HL-60 (cell line): Measurements from ENCODE around the gene DHRS7C.

ENCODE experiments used
- DNase-seq, 2 experiments: peaks; one replicate each; pipeline ENCODE4 v3.0.0-alpha.2; 2010 to 2020; ENCODE audit warnings: low read depth in 1 of 2, low spot score in 1 of 2
- H3K27ac ChIP-seq: fragments of 250-450 bp; sonication (Bioruptor Pico); replicated peaks from 2 replicates; pipeline ENCODE4 v1.5.1; 2020; ENCODE audit warnings: mild to moderate bottlenecking, moderate library complexity
- H3K27me3 ChIP-seq: fragments of 250-450 bp; sonication (Bioruptor Pico); 2 replicates; pipeline ENCODE4 v1.5.1; 2021; ENCODE audit warnings: mild to moderate bottlenecking, moderate library complexity; ENCODE audit not compliant: insufficient read depth, poor library complexity, severe bottlenecking
- H3K4me3 ChIP-seq: replicated peaks from 2 replicates; pipeline ENCODE4 v1.5.1; 2011; ENCODE audit warnings: mild to moderate bottlenecking, control low read depth, low read length; ENCODE audit not compliant: insufficient read depth
- CTCF ChIP-seq: IDR thresholded peaks from one replicate; pipeline ENCODE4 v1.5.1; 2011; ENCODE audit warnings: low read length, control low read depth, inconsistent platforms; ENCODE audit not compliant: insufficient read depth
- GABPA ChIP-seq: IDR thresholded peaks from 2 replicates; pipeline ENCODE4 v1.6.1; 2012; ENCODE audit warnings: low read depth
- POLR2AphosphoS5 ChIP-seq: IDR thresholded peaks from 2 replicates; pipeline ENCODE4 v1.6.1; 2012; ENCODE audit warnings: low read depth
- SPI1 ChIP-seq: IDR thresholded peaks from 2 replicates; pipeline ENCODE4 v1.6.1; 2012; ENCODE audit warnings: low read depth, mild to moderate bottlenecking, borderline replicate concordance
- long read RNA-seq: library from polyadenylated mRNA; unstranded; transcript quantifications from one replicate; pipeline ENCODE4 v2.0.0, GENCODE V29; 2020
- TF ChIP-seq, protein P1 (sequence below): IDR thresholded peaks from 2 replicates; pipeline ENCODE4 v1.6.1; 2012; ENCODE audit warnings: low read depth; ENCODE audit not compliant: insufficient replicate concordance

The DHRS7C gene
- long read RNA-seq, result 0 reads

GRCh38 chr17:9790889-9791876, at the start of gene DHRS7C:
Gene DHRS7C (minus strand): TSS chr17:9791592. CDS start chr17:9791284, 308 bp downstream.
- no peak for DNase-seq
- no peak within 1 kb of the TSS for H3K4me3 ChIP-seq
- H3K27me3 ChIP-seq, result no peaks in the 10 kb centered on the region
- H3K27ac ChIP-seq, result no peak within 1 kb of the TSS
- no peak for TF ChIP-seq CTCF
- TF ChIP-seq POLR2AphosphoS5, result no peak
- no peak for TF ChIP-seq GABPA
- TF ChIP-seq, protein P1, sequence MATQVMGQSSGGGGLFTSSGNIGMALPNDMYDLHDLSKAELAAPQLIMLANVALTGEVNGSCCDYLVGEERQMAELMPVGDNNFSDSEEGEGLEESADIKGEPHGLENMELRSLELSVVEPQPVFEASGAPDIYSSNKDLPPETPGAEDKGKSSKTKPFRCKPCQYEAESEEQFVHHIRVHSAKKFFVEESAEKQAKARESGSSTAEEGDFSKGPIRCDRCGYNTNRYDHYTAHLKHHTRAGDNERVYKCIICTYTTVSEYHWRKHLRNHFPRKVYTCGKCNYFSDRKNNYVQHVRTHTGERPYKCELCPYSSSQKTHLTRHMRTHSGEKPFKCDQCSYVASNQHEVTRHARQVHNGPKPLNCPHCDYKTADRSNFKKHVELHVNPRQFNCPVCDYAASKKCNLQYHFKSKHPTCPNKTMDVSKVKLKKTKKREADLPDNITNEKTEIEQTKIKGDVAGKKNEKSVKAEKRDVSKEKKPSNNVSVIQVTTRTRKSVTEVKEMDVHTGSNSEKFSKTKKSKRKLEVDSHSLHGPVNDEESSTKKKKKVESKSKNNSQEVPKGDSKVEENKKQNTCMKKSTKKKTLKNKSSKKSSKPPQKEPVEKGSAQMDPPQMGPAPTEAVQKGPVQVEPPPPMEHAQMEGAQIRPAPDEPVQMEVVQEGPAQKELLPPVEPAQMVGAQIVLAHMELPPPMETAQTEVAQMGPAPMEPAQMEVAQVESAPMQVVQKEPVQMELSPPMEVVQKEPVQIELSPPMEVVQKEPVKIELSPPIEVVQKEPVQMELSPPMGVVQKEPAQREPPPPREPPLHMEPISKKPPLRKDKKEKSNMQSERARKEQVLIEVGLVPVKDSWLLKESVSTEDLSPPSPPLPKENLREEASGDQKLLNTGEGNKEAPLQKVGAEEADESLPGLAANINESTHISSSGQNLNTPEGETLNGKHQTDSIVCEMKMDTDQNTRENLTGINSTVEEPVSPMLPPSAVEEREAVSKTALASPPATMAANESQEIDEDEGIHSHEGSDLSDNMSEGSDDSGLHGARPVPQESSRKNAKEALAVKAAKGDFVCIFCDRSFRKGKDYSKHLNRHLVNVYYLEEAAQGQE, result no peak
- no peak for TF ChIP-seq SPI1

DNA sequence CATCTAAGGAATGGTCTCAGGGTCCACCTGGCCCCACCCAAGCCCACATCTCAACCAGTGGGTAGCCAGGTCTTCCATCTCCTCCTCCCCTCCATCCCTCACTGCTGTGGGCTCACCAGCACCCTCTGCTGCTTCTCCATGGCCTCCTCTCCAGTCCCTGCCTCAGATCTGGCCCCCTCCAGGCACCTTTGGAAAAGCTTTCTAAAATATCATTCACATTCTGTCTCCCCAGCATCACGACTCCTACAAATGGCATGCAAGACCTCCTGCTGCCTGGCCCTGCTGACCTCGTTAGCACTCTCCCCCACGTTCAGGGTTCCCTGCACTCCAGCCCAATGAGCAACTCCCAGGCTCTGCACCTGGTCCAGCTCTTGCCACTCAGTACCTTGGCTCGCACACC, 48.0 kb upstream of the DHRS7C start:
- DNase-seq, result no peak
- Histone ChIP-seq H3K27me3 (no peaks in the 10 kb centered on the region), H3K27ac (no peak overlapping the region), H3K4me3 (no peak overlapping the region)
- no peak for TF ChIP-seq CTCF
- no peak for TF ChIP-seq SPI1
- TF ChIP-seq POLR2AphosphoS5, result no peak
- TF ChIP-seq GABPA, result no peak
- TF ChIP-seq, protein P1, result no peak

GRCh38 chr17:9837551-9838471, 46.4 kb upstream of the DHRS7C start:
- TF ChIP-seq, protein P1, result no peak
- TF ChIP-seq SPI1, result no peak
- no peak for TF ChIP-seq GABPA
- no peak for TF ChIP-seq CTCF
- TF ChIP-seq POLR2AphosphoS5, result no peak
- DNase-seq, result no peak
- Histone ChIP-seq H3K27me3 (no peaks in the 10 kb centered on the region), H3K27ac (no peak overlapping the region), H3K4me3 (no peak overlapping the region)
